Lower leg skin (tissue), 4 donors: ENCODE results near the gene C10orf71. TPM values are rescaled to one million over a fixed set of nuclear protein-coding genes. Genes with fewer than 3 reads are reported as not detected.

ENCODE experiments used
- DNase-seq, 2 donors: peaks; one replicate each; pipeline ENCODE4 v3.0.0-alpha.2; 2019; ENCODE audit warnings: low spot score in 2 of 2
- H3K4me3 ChIP-seq: fragments of 200-600 bp; sonication (generic); 2 replicates; pipeline ENCODE4 v1.5.1; 2017; ENCODE audit warnings: mild to moderate bottlenecking, low read depth; ENCODE audit not compliant: poor library complexity, severe bottlenecking
- CTCF ChIP-seq, 3 donors: fragments of 450-650 bp; IDR thresholded peaks; one replicate each; pipeline ENCODE4 v1.5.1; 2016; ENCODE audit warnings: antibody characterized with exemption in 3 of 3, mild to moderate bottlenecking in 3 of 3, moderate library complexity in 2 of 3
- POLR2A ChIP-seq, 2 donors: fragments of 450-650 bp; IDR thresholded peaks; one replicate each; pipeline ENCODE4 v1.6.1; 2016 to 2017; ENCODE audit warnings: antibody characterized with exemption in 2 of 2, mild to moderate bottlenecking in 1 of 2, moderate library complexity in 1 of 2
- WGBS, 2 donors: methylation state at CpG; one replicate each; pipeline ENCODE4 v1.1.5; 2018; 5-methylcytosine and 5-hydroxymethylcytosine counted together
- intact Hi-C: fragments of 100-400 bp; cut with DNase I; formaldehyde crosslinking; loops from one replicate; pipeline ENCODE4 v1.15.0; 2023; ENCODE audit warnings: low total_unique reads
- total RNA-seq, 4 donors: library from RNA; depleted of rRNA; stranded (reverse); fragments of >200 nt; gene quantifications; one replicate each; pipeline ENCODE4 v1.1.0, GENCODE V29; 2016

The C10orf71 gene
- total RNA-seq, 4 donors from 2014 or later: not detected

GRCh38 chr10:49363309-49364031 lies 64.5 kb downstream of the C10orf71 start:
- no peak overlapping the region for H3K4me3 ChIP-seq
- intact Hi-C loops: no loop called here
- TF ChIP-seq CTCF (IDR thresholded peaks at IDR 0.05) (no peak), POLR2A (IDR thresholded peaks at IDR 0.05) (no peak)
- peak; percentile 10 to 34 for DNase-seq
- WGBS, 2 donors: 78 to 80% methylated on average over 8 of the region's 8 CpGs

- intact Hi-C loops: no loop called here
- no peak for DNase-seq
- H3K4me3 ChIP-seq: no peak overlapping the region
- TF ChIP-seq POLR2A (IDR thresholded peaks at IDR 0.05): no peak
- TF ChIP-seq CTCF (IDR thresholded peaks at IDR 0.05): no peak
- 68 to 70% methylated on average over 5 of the region's 5 CpGs for WGBS, 2 donors
Measured at GRCh38 chr10:49364051-49364450, 65.1 kb downstream of the C10orf71 start.

GRCh38 chr10:49364747-49365146 lies 65.8 kb downstream of the C10orf71 start:
- TF ChIP-seq CTCF (IDR thresholded peaks at IDR 0.05) (no peak), POLR2A (IDR thresholded peaks at IDR 0.05) (no peak)
- intact Hi-C loops: no loop called here
- 92 to 93% methylated on average over 8 of the region's 8 CpGs for WGBS, 2 donors
- H3K4me3 ChIP-seq: no peak overlapping the region
- peak; percentile 10 to 32 for DNase-seq

- 76 to 86% methylated on average over 3 of the region's 3 CpGs for WGBS, 2 donors
- peak; percentile 3 to 60 for DNase-seq
- no peak overlapping the region for H3K4me3 ChIP-seq
- no peak for TF ChIP-seq POLR2A (IDR thresholded peaks at IDR 0.05)
- no peak for TF ChIP-seq CTCF (IDR thresholded peaks at IDR 0.05)
- intact Hi-C loops: no loop called here
Measured at GRCh38 chr10:49365275-49365674, 66.3 kb downstream of the C10orf71 start.

GRCh38 chr10:49365675-49366415 lies 66.9 kb downstream of the C10orf71 start:
- intact Hi-C loops: no loop called here
- no peak overlapping the region for H3K4me3 ChIP-seq
- TF ChIP-seq CTCF (IDR thresholded peaks at IDR 0.05): no peak
- TF ChIP-seq POLR2A (IDR thresholded peaks at IDR 0.05): no peak
- DNase-seq: peak; percentile 7 to 62
- WGBS, 2 donors: 80 to 85% methylated on average over 23 of the region's 23 CpGs
